ENCODE results near the gene IL24. TPM values are rescaled to one million over a fixed set of nuclear protein-coding genes. Genes with fewer than 3 reads are reported as not detected.

The IL24 gene
- total RNA-seq, 4 donors from 2014 or later, result not detected

DNA sequence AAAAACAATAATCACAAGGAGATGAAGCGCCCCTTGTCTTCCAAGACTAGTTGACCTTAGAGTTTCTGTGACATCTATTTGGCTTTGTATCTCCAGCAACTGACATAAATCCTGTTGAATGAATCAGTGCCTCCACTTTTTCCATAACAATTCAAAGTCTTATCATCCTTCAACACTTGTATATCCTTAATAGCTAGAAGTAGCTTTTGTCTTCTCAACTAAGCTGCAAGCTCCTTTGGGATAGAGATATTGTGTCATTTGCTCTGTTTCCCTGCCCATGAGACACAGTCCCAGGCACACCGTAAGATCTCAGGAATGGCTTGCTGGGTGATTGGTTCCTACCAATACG lies 43.3 kb downstream of the IL24 start:
- TF ChIP-seq, protein P1, sequence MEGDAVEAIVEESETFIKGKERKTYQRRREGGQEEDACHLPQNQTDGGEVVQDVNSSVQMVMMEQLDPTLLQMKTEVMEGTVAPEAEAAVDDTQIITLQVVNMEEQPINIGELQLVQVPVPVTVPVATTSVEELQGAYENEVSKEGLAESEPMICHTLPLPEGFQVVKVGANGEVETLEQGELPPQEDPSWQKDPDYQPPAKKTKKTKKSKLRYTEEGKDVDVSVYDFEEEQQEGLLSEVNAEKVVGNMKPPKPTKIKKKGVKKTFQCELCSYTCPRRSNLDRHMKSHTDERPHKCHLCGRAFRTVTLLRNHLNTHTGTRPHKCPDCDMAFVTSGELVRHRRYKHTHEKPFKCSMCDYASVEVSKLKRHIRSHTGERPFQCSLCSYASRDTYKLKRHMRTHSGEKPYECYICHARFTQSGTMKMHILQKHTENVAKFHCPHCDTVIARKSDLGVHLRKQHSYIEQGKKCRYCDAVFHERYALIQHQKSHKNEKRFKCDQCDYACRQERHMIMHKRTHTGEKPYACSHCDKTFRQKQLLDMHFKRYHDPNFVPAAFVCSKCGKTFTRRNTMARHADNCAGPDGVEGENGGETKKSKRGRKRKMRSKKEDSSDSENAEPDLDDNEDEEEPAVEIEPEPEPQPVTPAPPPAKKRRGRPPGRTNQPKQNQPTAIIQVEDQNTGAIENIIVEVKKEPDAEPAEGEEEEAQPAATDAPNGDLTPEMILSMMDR (IDR thresholded peaks at IDR 0.05; ENCODE audit: low read depth), result no peak

GRCh38 chr1:206941766-206942418 lies 44.6 kb downstream of the IL24 start:
- TF ChIP-seq, protein P1 (IDR thresholded peaks at IDR 0.05; ENCODE audit: low read depth), result no peak

DNA sequence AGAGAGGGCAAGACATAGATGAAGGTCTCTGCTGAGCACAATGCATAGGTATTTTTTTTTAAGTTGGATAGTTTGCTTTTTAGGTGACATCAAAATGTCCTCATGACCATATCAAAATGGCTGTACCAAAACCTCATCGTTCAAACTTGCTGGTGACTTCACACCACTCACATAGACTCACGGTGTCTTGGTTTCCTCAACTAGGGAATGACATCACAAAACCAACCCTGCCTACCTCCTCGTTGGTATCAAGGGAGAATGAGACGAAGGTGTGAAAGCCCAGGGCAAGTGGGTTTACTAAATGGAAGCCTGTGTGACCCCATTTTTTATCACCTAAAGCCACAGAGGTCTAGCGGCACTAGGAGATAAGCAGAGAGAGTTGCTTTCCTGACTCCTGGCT lies 47.5 kb downstream of the IL24 start:
- TF ChIP-seq, protein P1 (IDR thresholded peaks at IDR 0.05; ENCODE audit: low read depth), result no peak

- TF ChIP-seq, protein P1 (IDR thresholded peaks at IDR 0.05; ENCODE audit: low read depth), result no peak
Observed at GRCh38 chr1:206945779-206946178, 48.5 kb downstream of the IL24 start.

DNA sequence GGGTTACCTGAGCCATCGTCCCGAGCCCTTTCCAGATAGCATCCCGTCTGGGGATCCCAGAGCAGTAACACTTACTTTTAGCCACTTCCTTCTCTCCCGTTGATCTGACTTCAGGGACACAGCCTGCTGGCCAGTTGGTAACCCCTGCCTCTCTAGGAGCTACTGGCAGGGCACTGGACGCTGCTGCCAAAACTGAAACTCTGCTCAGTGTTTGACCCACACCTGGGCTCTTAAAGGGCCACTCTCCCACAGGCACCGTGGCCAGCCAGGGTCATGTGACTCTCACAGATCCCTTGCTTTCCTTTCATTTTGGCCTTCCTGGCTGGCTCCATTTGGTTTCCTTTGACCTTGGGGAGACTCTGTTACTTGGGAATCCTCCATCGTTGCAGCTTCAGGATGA lies 49.0 kb downstream of the IL24 start, which contains the start of gene PIGR:
TSS of gene PIGR (minus strand) at position 206 of the 400 bp plus-strand sequence. CDS start 5,935 bp downstream, outside the sequence.
- TF ChIP-seq, protein P1 (IDR thresholded peaks at IDR 0.05; ENCODE audit: low read depth), result no peak

- TF ChIP-seq, protein P1 (IDR thresholded peaks at IDR 0.05; ENCODE audit: low read depth), result no peak
Observed at GRCh38 chr1:206947255-206947654, 50.0 kb downstream of the IL24 start.

- TF ChIP-seq, protein P1 (IDR thresholded peaks at IDR 0.05; ENCODE audit: low read depth), result no peak
Observed at GRCh38 chr1:206949208-206949607, 52.0 kb downstream of the IL24 start.

Data from subcutaneous adipose tissue (tissue), 4 donors.